GM21619 (cell line): ENCODE measurements around the gene ZNF79.

Experiments used
- ATAC-seq: cut with Tn5 transposase; IDR thresholded peaks from one replicate; pipeline ENCODE4 v1.9.1; 2021; ENCODE audit not compliant: unreplicated experiment

ZNF79 gene

GRCh38 chr9:127493592-127494303, 69.6 kb downstream of the ZNF79 start:
- no peak for ATAC-seq

GRCh38 chr9:127494304-127494702, 70.1 kb downstream of the ZNF79 start:
- no peak for ATAC-seq
